Stimulated activated memory B cell treated with anti-CD40 and anti-IgM and Interleukin-4, amounts not matched to agents 10 μg/mL and 1 μg/mL and 100 μg/mL, for 72 hours (primary cell): ENCODE data around the gene NSD1.
"Not testable (repeated sequence)": the region's sequence is repeated elsewhere in the genome, so short reads cannot be mapped to it uniquely, and the experiment has no call there.

ENCODE experiments used
- ATAC-seq: fragments of 150-1000 bp; cut with Tn5 transposase; 2 replicates; pipeline ENCODE4 v1.10.0; 2021
- H3K27ac Mint-ChIP-seq: one replicate; pipeline ENCODE4 v1.8.0; 2022; ENCODE audit warnings: mild to moderate bottlenecking, mixed read lengths
- H3K27me3 Mint-ChIP-seq: one replicate; pipeline ENCODE4 v1.8.0; 2022; ENCODE audit warnings: mixed read lengths
- H3K36me3 Mint-ChIP-seq: one replicate; pipeline ENCODE4 v1.8.0; 2022; ENCODE audit warnings: mixed read lengths
- H3K4me1 Mint-ChIP-seq: one replicate; pipeline ENCODE4 v1.8.0; 2022; ENCODE audit warnings: mixed read lengths
- H3K4me3 Mint-ChIP-seq: one replicate; pipeline ENCODE4 v1.8.0; 2022; ENCODE audit warnings: mild to moderate bottlenecking, moderate library complexity, mixed read lengths
- H3K9me3 Mint-ChIP-seq: one replicate; pipeline ENCODE4 v1.8.0; 2022; ENCODE audit warnings: mixed read lengths

NSD1 gene

DNA sequence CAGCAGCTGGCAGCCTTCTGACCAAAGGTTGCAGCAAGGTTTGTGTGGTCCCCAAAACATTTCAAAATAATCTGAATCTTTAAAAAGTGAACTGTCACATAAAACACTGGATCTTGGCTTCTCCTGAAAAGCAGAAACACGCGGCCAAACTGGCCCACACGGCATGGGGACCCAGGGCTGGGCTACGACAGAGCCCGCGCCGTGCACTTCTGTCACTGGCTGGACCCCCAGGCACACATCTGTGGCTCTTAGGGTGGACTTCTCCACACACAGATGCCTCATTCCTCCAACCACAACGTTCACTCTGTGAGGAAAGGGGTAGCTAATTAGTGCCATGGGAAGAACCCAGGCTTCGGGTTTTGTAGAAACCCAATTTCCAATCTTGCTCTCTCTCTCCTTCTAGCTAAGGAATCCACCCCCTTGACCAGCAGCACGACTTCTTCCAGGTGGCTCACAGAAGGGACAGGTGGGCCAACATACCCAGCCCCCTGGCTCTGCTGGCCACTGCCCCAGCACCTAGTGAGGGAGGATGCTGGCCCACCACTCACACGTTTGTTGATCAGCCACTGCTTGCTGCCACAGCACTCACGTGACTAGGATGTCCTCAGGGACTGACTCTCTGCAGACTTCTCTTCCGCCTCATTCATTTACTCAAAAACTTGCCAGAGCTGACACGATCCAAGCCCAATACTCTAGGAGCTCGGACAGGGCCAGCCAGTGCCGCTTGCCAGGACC lies 200.0 kb downstream of the NSD1 start:
- no peaks in the 10 kb centered on the region for H3K9me3 Mint-ChIP-seq
- H3K4me1 Mint-ChIP-seq = peaks cover 24% of the 10 kb centered on the region
- H3K27me3 Mint-ChIP-seq = no peaks in the 10 kb centered on the region
- H3K4me3 Mint-ChIP-seq = no peak overlapping the region
- ATAC-seq = no peak
- peaks cover 71% of the 10 kb centered on the region for H3K36me3 Mint-ChIP-seq
- peak overlapping the region; percentile 45 for H3K27ac Mint-ChIP-seq

DNA sequence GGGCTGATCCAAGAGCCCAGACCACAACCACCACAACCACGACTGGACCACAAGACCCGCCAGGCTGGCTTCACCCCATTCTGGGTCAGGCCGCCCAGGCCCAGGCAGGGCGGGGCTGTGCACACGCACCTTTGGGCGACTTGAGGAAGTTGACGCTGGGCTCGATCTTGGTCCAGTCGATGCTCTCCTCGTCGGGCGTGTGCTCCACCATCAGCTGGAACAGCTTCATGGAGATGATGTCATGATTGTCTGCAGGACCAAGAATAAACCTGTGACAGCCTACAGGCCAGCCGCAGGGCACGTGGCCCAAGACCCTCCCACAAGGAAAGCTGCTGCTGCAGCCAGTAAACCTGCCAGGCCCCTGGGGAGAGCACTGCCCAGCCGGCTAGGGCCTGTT lies 200.6 kb downstream of the NSD1 start:
- Mint-ChIP-seq H3K27ac (peak overlapping the region; percentile 45), H3K27me3 (no peaks in the 10 kb centered on the region), H3K36me3 (peaks cover 77% of the 10 kb centered on the region), H3K9me3 (no peaks in the 10 kb centered on the region), H3K4me3 (no peak overlapping the region), H3K4me1 (peaks cover 24% of the 10 kb centered on the region)
- no peak for ATAC-seq

DNA sequence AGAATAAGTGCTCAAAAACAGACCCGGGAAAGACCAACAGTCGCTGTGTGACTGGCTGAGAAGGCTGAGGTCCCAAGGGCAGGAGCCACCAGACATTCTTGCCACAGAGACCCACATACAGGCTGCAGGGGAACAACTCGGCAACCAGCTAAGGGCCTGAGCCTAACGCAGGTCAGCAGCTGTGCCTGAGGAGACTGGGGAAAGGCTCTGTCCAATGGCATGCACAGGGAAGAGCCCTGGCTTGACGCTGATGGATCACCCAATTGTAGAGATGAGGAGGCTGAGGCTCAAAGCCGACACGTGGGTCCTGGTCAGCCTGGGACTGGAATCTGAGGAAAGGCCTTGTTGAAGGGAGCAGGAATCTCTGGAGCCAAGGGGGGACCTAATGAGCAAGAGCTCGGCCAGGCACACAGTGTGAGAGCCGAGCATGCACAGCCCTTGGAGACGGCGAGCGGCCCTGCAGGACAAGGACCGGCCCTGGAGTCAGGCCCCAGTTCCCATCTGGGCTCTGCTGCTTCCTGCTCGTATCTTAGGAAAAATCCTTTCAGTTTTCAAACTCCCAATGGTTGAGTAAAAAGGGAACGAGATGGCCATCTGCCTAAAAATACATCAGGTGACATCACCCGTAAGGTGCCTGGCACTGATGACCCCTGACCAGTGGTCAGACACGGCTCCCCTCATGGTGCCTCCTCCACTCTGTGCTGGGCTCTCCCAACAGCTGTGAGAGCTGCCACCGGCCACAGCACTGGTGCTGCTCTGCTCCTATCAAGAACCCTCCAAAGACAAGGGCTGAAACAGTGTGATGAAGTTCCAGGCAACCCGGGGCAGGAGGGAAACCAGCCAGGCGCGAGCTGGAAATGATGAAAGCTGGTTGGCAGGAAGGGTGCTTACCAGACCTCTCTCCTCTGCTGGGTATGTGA lies 201.5 kb downstream of the NSD1 start:
- H3K4me1 Mint-ChIP-seq = peaks cover 33% of the 10 kb centered on the region
- H3K27me3 Mint-ChIP-seq = no peaks in the 10 kb centered on the region
- H3K36me3 Mint-ChIP-seq = peaks cover 78% of the 10 kb centered on the region
- no peak for ATAC-seq
- no peaks in the 10 kb centered on the region for H3K9me3 Mint-ChIP-seq
- H3K4me3 Mint-ChIP-seq = no peak overlapping the region
- H3K27ac Mint-ChIP-seq = peak overlapping the region; percentile 42

DNA sequence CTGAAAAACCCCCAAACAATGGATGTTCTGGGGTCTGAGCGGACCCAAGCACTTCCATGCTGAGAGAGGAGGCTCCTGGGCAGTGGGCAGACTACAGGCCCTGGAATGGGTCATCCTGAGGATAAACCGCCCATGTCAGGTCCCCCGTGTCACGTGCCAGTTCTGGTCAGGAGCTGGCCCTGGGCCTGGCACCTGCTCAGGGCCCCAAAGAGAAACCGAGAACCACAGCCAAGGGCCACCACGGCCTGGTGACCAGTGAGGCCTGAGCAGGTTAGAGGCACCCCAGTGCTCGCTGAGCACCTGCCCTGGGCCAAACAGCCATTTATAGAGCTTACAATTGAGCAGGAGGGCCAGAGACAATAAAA lies 202.1 kb downstream of the NSD1 start:
- Mint-ChIP-seq H3K27ac (peak overlapping the region; percentile 42), H3K9me3 (no peaks in the 10 kb centered on the region), H3K4me3 (no peak overlapping the region), H3K4me1 (peaks cover 34% of the 10 kb centered on the region), H3K27me3 (no peaks in the 10 kb centered on the region), H3K36me3 (peaks cover 73% of the 10 kb centered on the region)
- ATAC-seq = no peak

DNA sequence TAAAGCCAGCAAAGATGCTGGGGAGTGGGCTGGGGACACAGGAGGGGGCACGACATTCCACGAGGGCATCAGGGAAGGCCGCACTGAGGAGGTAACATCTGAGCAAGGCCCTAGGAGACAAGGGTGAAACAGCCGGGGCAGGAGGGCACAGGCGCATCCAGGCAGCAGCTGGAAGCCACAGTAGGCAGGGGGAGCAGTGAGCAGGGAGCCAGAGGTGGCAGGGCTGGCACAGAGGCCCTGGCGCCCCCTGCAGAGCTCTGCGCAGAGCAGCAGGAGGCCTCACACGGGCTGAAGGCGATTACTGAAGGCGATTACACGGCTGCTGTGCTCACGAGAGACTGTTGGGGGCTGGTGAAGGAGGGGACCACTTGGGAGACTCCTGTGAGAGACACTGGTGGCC lies 202.5 kb downstream of the NSD1 start:
- ATAC-seq = no peak
- peak overlapping the region; percentile 42 for H3K27ac Mint-ChIP-seq
- H3K4me3 Mint-ChIP-seq = no peak overlapping the region
- peaks cover 34% of the 10 kb centered on the region for H3K4me1 Mint-ChIP-seq
- H3K27me3 Mint-ChIP-seq = no peaks in the 10 kb centered on the region
- peaks cover 71% of the 10 kb centered on the region for H3K36me3 Mint-ChIP-seq
- no peaks in the 10 kb centered on the region for H3K9me3 Mint-ChIP-seq

DNA sequence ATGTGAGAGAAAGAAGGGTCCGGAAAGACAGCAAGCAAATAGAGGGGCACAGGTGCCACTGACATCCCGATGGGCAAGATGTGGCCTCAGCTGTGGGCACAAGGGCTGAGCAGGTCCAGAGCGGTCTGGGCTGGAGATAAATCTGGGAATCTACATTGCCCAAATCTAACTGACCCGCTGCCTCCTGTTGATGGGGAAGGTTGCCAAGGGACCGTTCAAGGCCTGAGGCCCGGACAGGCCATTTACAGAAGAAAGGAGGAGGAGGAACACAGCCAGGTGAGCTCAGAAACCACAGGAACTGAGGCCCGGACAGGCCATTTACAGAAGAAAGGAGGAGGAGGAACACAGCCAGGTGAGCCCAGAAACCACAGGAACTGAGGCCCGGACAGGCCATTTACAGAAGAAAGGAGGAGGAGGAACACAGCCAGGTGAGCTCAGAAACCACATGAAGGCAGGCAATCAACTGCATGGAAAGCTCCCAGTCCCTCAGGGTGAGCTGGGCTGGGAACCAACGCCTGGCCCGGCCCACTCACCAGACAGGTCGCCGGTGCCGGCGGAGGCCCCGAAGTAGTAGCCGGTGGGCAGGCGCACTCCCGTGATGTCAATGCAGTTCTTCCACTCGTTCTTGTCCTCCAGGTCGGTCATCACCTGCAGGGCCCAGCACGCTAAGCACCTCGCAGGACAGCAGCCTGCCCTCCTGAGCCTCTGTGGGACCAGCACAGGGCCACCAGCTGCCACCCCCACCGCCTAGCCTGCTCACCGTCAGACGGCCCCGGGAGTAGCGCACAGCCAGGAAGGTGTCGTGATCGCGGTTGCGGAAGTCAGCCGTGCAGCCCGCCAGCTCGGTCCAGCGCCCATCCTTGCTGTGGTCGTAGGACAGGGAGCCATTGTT lies 203.3 kb downstream of the NSD1 start:
- Mint-ChIP-seq H3K9me3 (no peaks in the 10 kb centered on the region), H3K27ac (peak overlapping the region; percentile 42), H3K4me3 (no peak overlapping the region), H3K4me1 (peaks cover 34% of the 10 kb centered on the region), H3K27me3 (no peaks in the 10 kb centered on the region), H3K36me3 (peaks cover 71% of the 10 kb centered on the region)
- ATAC-seq = no peak

DNA sequence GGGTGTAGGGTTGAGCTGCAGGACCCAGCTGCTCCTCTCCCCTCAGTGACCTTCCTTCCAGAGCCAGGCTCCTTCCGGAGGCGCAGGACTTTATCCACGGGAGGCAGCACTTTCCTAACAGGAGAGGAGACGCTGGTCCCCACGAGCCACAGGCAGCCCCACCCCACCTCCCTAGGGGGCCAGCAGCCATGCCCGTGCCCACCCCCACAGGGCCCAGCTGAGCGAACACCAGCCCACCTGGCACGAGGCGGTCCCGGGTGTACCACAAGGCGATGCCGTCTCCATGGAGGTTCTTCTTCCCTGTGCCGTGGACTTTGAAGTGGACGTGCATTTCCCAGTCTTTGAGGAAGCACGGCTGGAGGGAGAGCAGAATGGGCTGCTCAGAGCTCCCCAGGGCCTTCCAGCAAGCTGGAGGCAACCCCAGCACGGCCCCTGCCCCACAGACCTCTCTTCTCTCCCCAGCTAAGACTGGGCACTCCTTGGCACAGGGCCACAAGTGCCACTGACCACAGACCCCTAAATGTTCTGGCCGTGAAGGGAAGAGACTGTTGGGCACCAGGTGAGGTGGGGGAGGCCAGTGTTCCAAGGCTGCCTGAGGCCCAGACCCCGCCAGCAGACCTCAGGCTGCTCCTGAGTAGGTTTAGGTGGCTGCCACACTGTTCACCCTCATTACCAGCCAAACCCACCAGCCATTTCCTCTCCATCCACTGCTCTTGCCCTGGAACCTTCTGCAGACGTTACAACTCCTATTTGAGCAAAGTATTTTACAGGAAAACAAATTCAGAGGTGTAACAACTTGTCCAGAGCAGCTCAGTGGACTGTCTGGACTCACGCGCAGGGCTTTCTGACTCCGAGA lies 204.9 kb downstream of the NSD1 start:
- Mint-ChIP-seq H3K27me3 (no peaks in the 10 kb centered on the region), H3K9me3 (no peaks in the 10 kb centered on the region), H3K4me3 (no peak overlapping the region), H3K36me3 (peaks cover 63% of the 10 kb centered on the region), H3K4me1 (peaks cover 29% of the 10 kb centered on the region), H3K27ac (no peak overlapping the region)
- no peak for ATAC-seq

DNA sequence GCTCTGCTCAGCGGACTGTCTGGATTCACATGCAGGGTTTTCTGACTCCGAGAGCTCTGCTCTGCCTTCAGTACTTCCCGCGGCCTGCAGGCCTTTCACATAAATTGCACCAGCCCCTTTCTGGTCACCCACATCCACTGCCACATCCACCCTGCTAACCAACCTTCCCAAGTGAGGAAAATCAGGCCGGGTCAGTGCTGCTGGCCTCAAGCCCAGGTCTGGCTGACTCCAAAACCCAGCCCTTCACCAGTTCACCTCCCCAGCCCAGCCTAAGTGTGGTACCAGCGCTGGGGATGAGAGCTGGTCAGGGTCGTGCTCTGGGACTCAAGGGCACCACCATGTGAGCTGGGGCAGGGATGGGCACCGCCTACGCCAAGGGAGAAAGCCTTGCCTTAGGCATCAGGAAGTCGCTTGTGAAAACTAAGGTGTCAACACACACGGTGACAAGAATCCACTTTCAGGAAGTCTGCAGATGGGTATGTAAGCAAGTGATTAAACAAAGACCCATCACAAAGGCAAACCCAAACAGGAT lies 205.6 kb downstream of the NSD1 start:
- no peak overlapping the region for H3K27ac Mint-ChIP-seq
- no peaks in the 10 kb centered on the region for H3K9me3 Mint-ChIP-seq
- H3K27me3 Mint-ChIP-seq = no peaks in the 10 kb centered on the region
- H3K36me3 Mint-ChIP-seq = peaks cover 60% of the 10 kb centered on the region
- peaks cover 33% of the 10 kb centered on the region for H3K4me1 Mint-ChIP-seq
- no peak for ATAC-seq
- no peak overlapping the region for H3K4me3 Mint-ChIP-seq

DNA sequence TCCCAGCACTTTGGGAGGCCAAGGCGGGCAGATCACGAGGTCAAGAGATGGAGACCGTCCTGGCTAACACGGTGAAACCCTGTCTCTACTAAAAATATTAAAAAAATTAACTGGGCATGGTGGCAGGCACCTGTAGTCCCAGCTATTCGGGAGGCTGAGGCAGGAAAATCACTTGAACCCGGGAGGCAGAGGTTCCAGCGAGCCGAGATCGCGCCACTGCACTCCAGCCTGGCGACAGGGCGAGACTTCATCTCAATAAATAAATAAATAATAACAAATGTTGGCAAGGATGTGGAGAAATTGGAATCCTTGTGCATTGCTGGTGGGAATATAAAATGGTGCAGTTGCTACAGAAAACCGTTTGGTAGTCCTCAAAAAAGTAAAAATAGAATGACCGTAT lies 209.4 kb downstream of the NSD1 start:
- H3K4me1 Mint-ChIP-seq = peaks cover 39% of the 10 kb centered on the region
- H3K9me3 Mint-ChIP-seq, H3K4me3 Mint-ChIP-seq, ATAC-seq, H3K27me3 Mint-ChIP-seq, H3K27ac Mint-ChIP-seq: not testable (repeated sequence)
- peaks cover 40% of the 10 kb centered on the region for H3K36me3 Mint-ChIP-seq

DNA sequence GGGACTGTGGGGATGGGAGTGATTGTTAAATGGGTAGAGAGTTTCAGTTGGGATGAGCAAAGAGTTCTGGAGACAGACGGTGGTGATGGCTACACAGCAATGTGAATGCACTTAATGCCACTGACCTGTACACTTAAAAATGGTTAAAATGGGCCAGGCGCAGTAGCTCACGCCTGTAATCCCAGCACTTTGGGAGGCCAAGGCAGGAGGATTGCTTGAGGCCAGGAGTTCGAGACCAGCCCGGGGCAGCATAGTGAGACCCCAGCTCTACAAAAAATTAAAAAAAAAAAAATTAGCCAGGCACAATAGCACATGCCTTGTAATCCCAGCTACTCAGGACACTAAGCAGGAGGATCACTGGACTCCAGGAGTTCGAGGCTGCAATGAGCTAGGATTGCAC lies 210.2 kb downstream of the NSD1 start:
- no peak overlapping the region for H3K27ac Mint-ChIP-seq
- H3K9me3 Mint-ChIP-seq = no peaks in the 10 kb centered on the region
- H3K4me3 Mint-ChIP-seq = no peak overlapping the region
- peaks cover 37% of the 10 kb centered on the region for H3K36me3 Mint-ChIP-seq
- peaks cover 39% of the 10 kb centered on the region for H3K4me1 Mint-ChIP-seq
- ATAC-seq = no peak
- no peaks in the 10 kb centered on the region for H3K27me3 Mint-ChIP-seq

DNA sequence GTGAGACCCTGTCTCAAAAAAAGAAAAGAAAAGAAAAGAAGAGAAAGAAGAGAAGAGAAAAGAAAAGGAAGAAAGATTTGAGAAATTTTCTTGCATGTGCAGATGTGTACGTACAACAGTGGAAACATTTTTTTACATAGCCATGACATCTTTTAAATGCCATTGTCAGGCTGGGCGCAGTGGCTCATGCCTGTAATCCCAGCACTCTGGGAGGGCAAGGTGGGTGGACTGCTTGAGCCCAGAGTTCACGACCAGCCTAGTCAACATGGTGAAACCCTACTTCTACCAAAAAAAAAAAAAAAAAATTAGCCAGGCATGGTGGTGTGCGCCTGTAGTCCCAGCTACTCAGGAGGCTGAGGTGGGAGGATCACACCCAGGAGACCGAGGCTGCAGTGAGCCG lies 211.3 kb downstream of the NSD1 start:
- Mint-ChIP-seq H3K36me3 (peaks cover 37% of the 10 kb centered on the region), H3K27ac (no peak overlapping the region), H3K27me3 (no peaks in the 10 kb centered on the region), H3K4me3 (no peak overlapping the region), H3K4me1 (peaks cover 43% of the 10 kb centered on the region), H3K9me3 (no peaks in the 10 kb centered on the region)
- ATAC-seq = no peak

DNA sequence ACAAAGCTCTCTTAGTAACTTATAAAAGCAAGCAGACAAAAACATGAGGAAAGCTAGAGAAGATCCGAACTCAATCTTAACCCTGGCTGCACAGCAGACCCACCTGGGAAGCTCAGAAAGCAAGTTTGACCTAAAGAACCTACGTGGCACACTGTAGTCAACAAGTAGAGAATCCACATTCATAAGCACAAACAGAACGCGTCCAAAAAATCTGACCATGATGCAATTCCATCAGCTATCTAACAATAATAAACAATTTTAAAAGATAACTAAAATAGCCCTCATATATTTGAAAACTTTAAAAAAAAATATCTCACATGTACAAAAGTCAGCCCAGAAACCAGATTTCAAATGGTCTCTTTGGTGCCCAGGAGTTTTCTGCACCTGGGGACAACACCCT lies 213.2 kb downstream of the NSD1 start:
- Mint-ChIP-seq H3K9me3 (no peaks in the 10 kb centered on the region), H3K27me3 (no peaks in the 10 kb centered on the region), H3K4me1 (peaks cover 44% of the 10 kb centered on the region), H3K27ac (no peak overlapping the region), H3K36me3 (peaks cover 27% of the 10 kb centered on the region), H3K4me3 (no peak overlapping the region)
- no peak for ATAC-seq

DNA sequence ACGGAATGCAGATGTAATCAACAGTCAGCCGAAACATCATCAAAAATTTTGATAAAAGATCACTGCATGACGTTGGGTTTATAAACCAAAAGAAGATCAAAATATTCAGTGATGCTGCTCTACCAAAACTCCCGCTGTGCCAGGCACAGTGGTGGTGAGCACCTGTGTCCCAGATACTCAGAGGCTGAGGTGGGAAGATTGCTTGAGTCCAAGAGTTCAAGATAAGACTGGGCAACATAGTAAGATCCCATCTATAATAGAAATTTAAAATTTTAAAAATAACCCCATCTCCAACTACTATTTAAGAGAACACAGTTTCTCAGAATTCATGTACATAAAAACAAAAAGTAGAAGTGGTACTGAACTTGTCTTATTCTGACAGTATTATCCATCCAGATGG lies 214.1 kb downstream of the NSD1 start:
- H3K27me3 Mint-ChIP-seq = no peaks in the 10 kb centered on the region
- no peaks in the 10 kb centered on the region for H3K9me3 Mint-ChIP-seq
- no peak overlapping the region for H3K4me3 Mint-ChIP-seq
- H3K27ac Mint-ChIP-seq = no peak overlapping the region
- no peak for ATAC-seq
- H3K4me1 Mint-ChIP-seq = peaks cover 48% of the 10 kb centered on the region
- H3K36me3 Mint-ChIP-seq = peaks cover 25% of the 10 kb centered on the region

DNA sequence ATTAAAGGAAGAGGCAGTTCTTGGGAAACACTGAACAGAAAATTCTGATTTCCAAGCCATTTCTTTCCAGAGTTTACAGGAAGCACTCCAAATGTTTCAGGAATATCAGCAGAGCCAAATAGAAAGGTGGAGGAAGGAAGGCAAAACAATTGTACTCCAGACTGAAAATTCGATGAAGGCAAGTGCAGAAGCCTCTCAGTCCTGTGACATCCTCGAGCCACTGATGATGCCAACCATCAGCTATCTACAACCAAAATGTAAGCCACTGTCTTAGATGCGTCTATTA lies 215.7 kb downstream of the NSD1 start:
- peak overlapping the region; percentile 75 for H3K4me3 Mint-ChIP-seq
- no peaks in the 10 kb centered on the region for H3K9me3 Mint-ChIP-seq
- no peak for ATAC-seq
- peaks cover 19% of the 10 kb centered on the region for H3K36me3 Mint-ChIP-seq
- no peaks in the 10 kb centered on the region for H3K27me3 Mint-ChIP-seq
- no peak overlapping the region for H3K27ac Mint-ChIP-seq
- H3K4me1 Mint-ChIP-seq = peaks cover 42% of the 10 kb centered on the region
